T-helper 17 cell (primary cell): ENCODE data around the gene TUBA3C. TPM values are rescaled to one million over a fixed set of nuclear protein-coding genes. Genes with fewer than 3 reads are reported as not detected.
"Not testable (repeated sequence)": the region's sequence is repeated elsewhere in the genome, so short reads cannot be mapped to it uniquely, and the experiment has no call there.

Source experiments
- ATAC-seq: fragments of 150-1000 bp; cut with Tn5 transposase; 2 replicates; pipeline ENCODE4 v1.10.0; 2021; ENCODE audit warnings: mild to moderate bottlenecking, moderate library complexity
- DNase-seq, 3 donors: peaks; one replicate each; pipeline versions ENCODE4 v3.0.0 to v3.0.0-alpha.2; 2020 to 2021
- H3K9me3 ChIP-seq: one replicate; pipeline ENCODE4 v1.7.0; 2013; ENCODE audit warnings: low read length, mild to moderate bottlenecking; ENCODE audit not compliant: control insufficient read depth, poor library complexity, severe bottlenecking
- H3K27ac Mint-ChIP-seq: one replicate; pipeline ENCODE4 v1.8.0; 2022; ENCODE audit warnings: mild to moderate bottlenecking, moderate library complexity, mixed read lengths
- H3K27me3 Mint-ChIP-seq: one replicate; pipeline ENCODE4 v1.8.0; 2022; ENCODE audit warnings: mixed read lengths
- H3K36me3 Mint-ChIP-seq: one replicate; pipeline ENCODE4 v1.8.0; 2022; ENCODE audit warnings: low read depth, mixed read lengths
- H3K4me1 Mint-ChIP-seq: one replicate; pipeline ENCODE4 v1.8.0; 2022; ENCODE audit warnings: mild to moderate bottlenecking, mixed read lengths
- H3K4me3 Mint-ChIP-seq: one replicate; pipeline ENCODE4 v1.8.0; 2022; ENCODE audit warnings: mild to moderate bottlenecking, moderate library complexity, mixed read lengths
- total RNA-seq, 4 donors: library from RNA in 2 of 4; stranded (reverse) in 2 of 4; gene quantifications; one replicate each; pipeline ENCODE4 v1.2.3 and lab custom pipeline; 2022 to 2026

Gene TUBA3C
- total RNA-seq, 2 donors from 2014 or later: not detected

- Mint-ChIP-seq H3K4me1 (no peaks in the 10 kb centered on the region), H3K36me3 (peaks cover 2% of the 10 kb centered on the region), H3K4me3 (no peak overlapping the region), H3K27ac (no peak overlapping the region), H3K27me3 (peaks cover under 1% of the 10 kb centered on the region)
- no peak for ATAC-seq
- no peaks in the 10 kb centered on the region for H3K9me3 ChIP-seq
- DNase-seq: no peak
Measured at GRCh38 chr13:19178901-19179593, 2.6 kb downstream of the TUBA3C start.

GRCh38 chr13:19176981-19177776, 4.4 kb downstream of the TUBA3C start:
- H3K27me3 Mint-ChIP-seq, H3K4me1 Mint-ChIP-seq, H3K9me3 ChIP-seq, H3K27ac Mint-ChIP-seq, H3K4me3 Mint-ChIP-seq, H3K36me3 Mint-ChIP-seq, ATAC-seq, DNase-seq: not testable (repeated sequence)

- Mint-ChIP-seq H3K36me3 (no peaks in the 10 kb centered on the region), H3K4me1 (no peaks in the 10 kb centered on the region), H3K4me3 (no peak overlapping the region), H3K27me3 (peaks cover 4% of the 10 kb centered on the region), H3K27ac (no peak overlapping the region)
- no peak for DNase-seq
- no peak for ATAC-seq
- no peaks in the 10 kb centered on the region for H3K9me3 ChIP-seq
Measured at GRCh38 chr13:19173752-19174151, 7.9 kb downstream of the TUBA3C start.

GRCh38 chr13:19172647-19173030, 9.0 kb downstream of the TUBA3C start:
- no peak for ATAC-seq
- no peak for DNase-seq
- H3K36me3 Mint-ChIP-seq: no peaks in the 10 kb centered on the region
- no peaks in the 10 kb centered on the region for H3K9me3 ChIP-seq
- no peak overlapping the region for H3K4me3 Mint-ChIP-seq
- H3K27me3 Mint-ChIP-seq: peaks cover 4% of the 10 kb centered on the region
- no peak overlapping the region for H3K27ac Mint-ChIP-seq
- no peaks in the 10 kb centered on the region for H3K4me1 Mint-ChIP-seq

GRCh38 chr13:19172007-19172646, 9.5 kb downstream of the TUBA3C start:
- no peak for ATAC-seq
- Mint-ChIP-seq H3K36me3 (no peaks in the 10 kb centered on the region), H3K27ac (no peak overlapping the region), H3K27me3 (peaks cover 4% of the 10 kb centered on the region), H3K4me1 (no peaks in the 10 kb centered on the region), H3K4me3 (no peak overlapping the region)
- H3K9me3 ChIP-seq: no peaks in the 10 kb centered on the region
- DNase-seq: no peak

- Mint-ChIP-seq H3K4me1 (no peaks in the 10 kb centered on the region), H3K4me3 (no peak overlapping the region), H3K27ac (no peak overlapping the region), H3K27me3 (peaks cover 4% of the 10 kb centered on the region), H3K36me3 (no peaks in the 10 kb centered on the region)
- DNase-seq (no peak), ATAC-seq (no peak)
- H3K9me3 ChIP-seq: no peaks in the 10 kb centered on the region
Measured at GRCh38 chr13:19171563-19171962, 10.1 kb downstream of the TUBA3C start.

GRCh38 chr13:19169991-19170390, 11.6 kb downstream of the TUBA3C start:
- Mint-ChIP-seq H3K27me3 (peaks cover 4% of the 10 kb centered on the region), H3K4me3 (no peak overlapping the region)
- ATAC-seq: no peak

GRCh38 chr13:19169496-19169895, 12.1 kb downstream of the TUBA3C start:
- DNase-seq: no peak
- Mint-ChIP-seq H3K4me3 (no peak overlapping the region), H3K36me3 (no peaks in the 10 kb centered on the region), H3K27ac (no peak overlapping the region), H3K27me3 (peaks cover 4% of the 10 kb centered on the region), H3K4me1 (no peaks in the 10 kb centered on the region)
- H3K9me3 ChIP-seq: no peaks in the 10 kb centered on the region
- ATAC-seq: no peak

More at GRCh38 chr13:19169991-19170390, 11.6 kb downstream of the TUBA3C start:
- DNase-seq: no peak
- H3K9me3 ChIP-seq: no peaks in the 10 kb centered on the region
- no peaks in the 10 kb centered on the region for H3K36me3 Mint-ChIP-seq
- no peaks in the 10 kb centered on the region for H3K4me1 Mint-ChIP-seq
- no peak overlapping the region for H3K27ac Mint-ChIP-seq

- no peak for ATAC-seq
- no peaks in the 10 kb centered on the region for H3K9me3 ChIP-seq
- no peaks in the 10 kb centered on the region for H3K36me3 Mint-ChIP-seq
- no peak overlapping the region for H3K27ac Mint-ChIP-seq
- H3K4me3 Mint-ChIP-seq: no peak overlapping the region
- H3K27me3 Mint-ChIP-seq: peaks cover 7% of the 10 kb centered on the region
- no peak for DNase-seq
- peaks cover 2% of the 10 kb centered on the region for H3K4me1 Mint-ChIP-seq
Measured at GRCh38 chr13:19161308-19161707, 20.3 kb downstream of the TUBA3C start.

- Mint-ChIP-seq H3K27me3 (peaks cover 7% of the 10 kb centered on the region), H3K4me1 (peaks cover 2% of the 10 kb centered on the region), H3K4me3 (no peak overlapping the region), H3K36me3 (no peaks in the 10 kb centered on the region), H3K27ac (no peak overlapping the region)
- no peaks in the 10 kb centered on the region for H3K9me3 ChIP-seq
- ATAC-seq: no peak
- no peak for DNase-seq
Measured at GRCh38 chr13:19159761-19160420, 21.7 kb downstream of the TUBA3C start.

- no peak overlapping the region for H3K4me3 Mint-ChIP-seq
- no peak overlapping the region for H3K27ac Mint-ChIP-seq
- H3K27me3 Mint-ChIP-seq: peaks cover 7% of the 10 kb centered on the region
- H3K36me3 Mint-ChIP-seq: no peaks in the 10 kb centered on the region
- no peaks in the 10 kb centered on the region for H3K9me3 ChIP-seq
- peaks cover 2% of the 10 kb centered on the region for H3K4me1 Mint-ChIP-seq
- ATAC-seq (no peak), DNase-seq (no peak)
Measured at GRCh38 chr13:19159181-19159580, 22.4 kb downstream of the TUBA3C start.

GRCh38 chr13:19158526-19159174, 23.0 kb downstream of the TUBA3C start:
- no peaks in the 10 kb centered on the region for H3K9me3 ChIP-seq
- no peak overlapping the region for H3K4me3 Mint-ChIP-seq
- ATAC-seq (no peak), DNase-seq (no peak)
- no peak overlapping the region for H3K27ac Mint-ChIP-seq
- peaks cover 2% of the 10 kb centered on the region for H3K4me1 Mint-ChIP-seq
- H3K27me3 Mint-ChIP-seq: peaks cover 7% of the 10 kb centered on the region
- no peaks in the 10 kb centered on the region for H3K36me3 Mint-ChIP-seq

GRCh38 chr13:19158006-19158405, 23.6 kb downstream of the TUBA3C start:
- no peaks in the 10 kb centered on the region for H3K36me3 Mint-ChIP-seq
- ATAC-seq (no peak), DNase-seq (no peak)
- no peaks in the 10 kb centered on the region for H3K9me3 ChIP-seq
- peaks cover 2% of the 10 kb centered on the region for H3K4me1 Mint-ChIP-seq
- H3K27ac Mint-ChIP-seq: no peak overlapping the region
- no peak overlapping the region for H3K4me3 Mint-ChIP-seq
- peaks cover 7% of the 10 kb centered on the region for H3K27me3 Mint-ChIP-seq
